PFSK-1 (cell line): ENCODE measurements around the gene ADAR.

ENCODE experiments used
- POLR2AphosphoS5 ChIP-seq: IDR thresholded peaks from 2 replicates; pipeline ENCODE4 v1.6.1; 2012; ENCODE audit warnings: low read depth, mild to moderate bottlenecking, control low read depth, low read length, moderate library complexity
- REST ChIP-seq, 2 experiments: IDR thresholded peaks; 2 replicates each; pipeline versions ENCODE4 v1.6.1 to v1.8.0; 2011 to 2012; ENCODE audit warnings: low read depth in 2 of 2, low read length in 2 of 2, control low read depth in 1 of 2, inconsistent platforms in 1 of 2, mild to moderate bottlenecking in 1 of 2, moderate library complexity in 1 of 2; ENCODE audit not compliant: insufficient read depth in 1 of 2
- TAF1 ChIP-seq: IDR thresholded peaks from 2 replicates; pipeline ENCODE4 v1.6.1; 2012; ENCODE audit warnings: low read length, control low read depth, borderline replicate concordance; ENCODE audit not compliant: insufficient read depth

DNA sequence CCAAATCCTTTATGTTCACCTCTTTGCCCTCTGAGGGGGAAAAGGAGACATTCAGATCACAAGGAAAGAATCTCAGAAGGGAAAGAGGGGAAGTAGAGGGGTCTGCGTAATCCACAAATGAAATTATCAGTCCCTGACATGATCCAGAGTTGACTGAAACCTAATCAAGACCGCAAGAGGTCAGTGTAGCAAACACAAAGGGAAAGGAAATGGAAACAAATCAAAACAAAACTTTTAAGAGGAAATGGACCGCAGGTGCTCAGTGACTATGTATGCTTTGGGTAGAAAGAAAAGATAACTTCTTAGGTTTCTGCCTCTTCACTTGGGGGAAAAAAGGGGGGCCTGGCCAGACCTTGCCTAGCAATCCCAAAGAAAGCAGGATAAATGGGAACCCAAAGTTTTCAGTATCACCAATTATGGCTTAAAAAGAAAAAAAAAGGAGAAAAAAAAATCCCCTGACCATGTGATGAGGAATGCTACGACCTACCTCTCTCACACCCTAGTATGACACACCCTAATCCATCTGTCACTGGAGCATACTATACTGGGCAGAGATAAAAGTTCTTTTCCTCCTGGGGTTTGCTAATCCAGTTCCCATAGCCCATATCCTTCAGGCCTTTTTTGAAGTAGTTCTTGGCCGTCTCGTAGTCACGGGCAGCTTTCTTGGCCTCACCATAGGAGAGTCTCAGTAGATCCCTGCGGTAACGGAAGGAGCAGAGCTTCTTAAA lies 23.6 kb downstream of the ADAR start:
- TF ChIP-seq REST (IDR thresholded peaks at IDR 0.05; ENCODE audit: insufficient read depth in 1 of 2, low read depth in 2 of 2, low read length in 2 of 2) (no peak), POLR2AphosphoS5 (no peak), TAF1 (no peak)
